HepG2 (cell line): ENCODE results near the gene DMBT1. TPM values are rescaled to one million over a fixed set of nuclear protein-coding genes. Genes with fewer than 3 reads are reported as not detected.

Source experiments
- ATAC-seq: fragments of 200-7000 bp; cut with Tn5 transposase; 3 replicates; pipeline ENCODE4 v1.9.1; 2020; ENCODE audit warnings: mild to moderate bottlenecking, moderate library complexity
- BruUV-seq: library from RNA; stranded (reverse); fragments of 400-500 nt; replicated peaks from 2 replicates; lab custom pipeline; 2021; lab: Mats Ljungman, UMichigan
- CTCF ChIA-PET: fragments of 300-600 bp; formaldehyde crosslinking; extraction: SDS; loops from one replicate; lab custom pipeline; 2021; ENCODE audit warnings: low total read pairs, inconsistent platforms, low intra/inter-chr PET ratio; lab: Yijun Ruan, JAX
- POLR2A ChIA-PET: fragments of 350-600 bp; sonication (Branson Sonifier 250); formaldehyde crosslinking; loops from one replicate; lab custom pipeline; 2020; ENCODE audit warnings: antibody characterized with exemption, inconsistent platforms; lab: Yijun Ruan, JAX
- DNase-seq: peaks from one replicate; pipeline ENCODE4 v3.0.0-alpha.2; 2015; ENCODE audit warnings: low spot score
- FAIRE-seq: peaks from 3 replicates; lab custom pipeline; 2011; peaks lifted over from hg19 to GRCh38; lab: Jason Lieb, UNC
- H2AFZ ChIP-seq: one replicate; pipeline ENCODE4 v1.6.1; 2011; ENCODE audit warnings: low read length, inconsistent platforms
- H3K27ac ChIP-seq: fragments of 300-600 bp; 3 replicates; pipeline ENCODE4 v1.8.0; 2011; ENCODE audit warnings: mixed run types, mild to moderate bottlenecking, mixed read lengths, low read length, inconsistent platforms; ENCODE audit not compliant: insufficient read depth; ENCODE audit errors: extremely low read length
- H3K27me3 ChIP-seq, 2 experiments: fragments of 200-600 bp in 1 of 2; 2 replicates in 1 of 2; 3 replicates in 1 of 2; pipeline versions ENCODE4 v1.6.0 to v1.8.0; 2011; ENCODE audit warnings: low read length in 2 of 2, mild to moderate bottlenecking in 2 of 2, moderate library complexity in 2 of 2, inconsistent platforms in 1 of 2; ENCODE audit not compliant: insufficient read depth in 2 of 2, control insufficient read depth in 1 of 2
- H3K36me3 ChIP-seq, 2 experiments: fragments of 200-600 bp in 1 of 2; replicated peaks in 1 of 2; 2 replicates in 1 of 2; 3 replicates in 1 of 2; pipeline versions ENCODE4 v1.5.1 to v1.8.0; 2011; ENCODE audit warnings: low read length in 2 of 2, inconsistent platforms in 1 of 2; ENCODE audit not compliant: insufficient read depth in 2 of 2, control insufficient read depth in 1 of 2
- H3K4me1 ChIP-seq: 2 replicates; pipeline ENCODE4 v1.5.1; 2012; ENCODE audit warnings: low read length, inconsistent platforms; ENCODE audit not compliant: insufficient read depth
- H3K4me2 ChIP-seq: 2 replicates; pipeline ENCODE4 v1.6.0; 2011; ENCODE audit warnings: low read depth, low read length, inconsistent platforms
- H3K4me3 ChIP-seq, 3 experiments: fragments of 200-600 bp in 1 of 3; sonication (generic), shearing (Covaris generic) in 1 of 3; replicated peaks in 1 of 3; 2 replicates each; pipeline ENCODE4 v1.5.1; 2011 to 2016; ENCODE audit warnings: low read length in 3 of 3, inconsistent platforms in 2 of 3, low read depth in 2 of 3, mild to moderate bottlenecking in 2 of 3, control low read depth in 1 of 3, mixed read lengths in 1 of 3; ENCODE audit not compliant: insufficient read depth in 1 of 3
- H3K79me2 ChIP-seq: one replicate; pipeline ENCODE4 v1.6.1; 2011; ENCODE audit warnings: low read length, inconsistent platforms; ENCODE audit not compliant: insufficient read depth
- H3K9ac ChIP-seq: 2 replicates; pipeline ENCODE4 v1.6.0; 2011; ENCODE audit warnings: mild to moderate bottlenecking, low read depth, low read length, inconsistent platforms; ENCODE audit not compliant: insufficient read depth
- H3K9me3 ChIP-seq: 2 replicates; pipeline ENCODE4 v1.5.1; 2012; ENCODE audit warnings: mild to moderate bottlenecking, low read length
- H4K20me1 ChIP-seq: 2 replicates; pipeline ENCODE4 v1.6.0; 2011; ENCODE audit warnings: inconsistent platforms, mild to moderate bottlenecking, low read length, moderate library complexity; ENCODE audit not compliant: insufficient read depth
- MIER2 ChIP-seq: IDR thresholded peaks from 2 replicates; pipeline ENCODE4 v1.6.1; 2016; ENCODE audit warnings: missing biosample characterization, missing genetic modification reagents
- TBX2 ChIP-seq: sonication (generic); formaldehyde crosslinking; IDR thresholded peaks from 2 replicates; pipeline ENCODE4 v1.5.0; 2020; ENCODE audit warnings: missing genetic modification reagents, mild to moderate bottlenecking, borderline replicate concordance
- ZBTB42 ChIP-seq: sonication (generic); formaldehyde crosslinking; IDR thresholded peaks from 2 replicates; pipeline ENCODE4 v1.5.0; 2020; ENCODE audit warnings: mild to moderate bottlenecking, missing genetic modification reagents
- WGBS: methylation state at CpG from one replicate; pipeline ENCODE4 v1.1.6; 2017; ENCODE audit warnings: low lambda C conversion rate; 5-methylcytosine and 5-hydroxymethylcytosine counted together
- in situ Hi-C: cut with HindIII; loops from 2 replicates; pipeline ENCODE4 v1.10.0; 2017; ENCODE audit warnings: low pct_unique_long_range_greater_than_20kb; ENCODE audit not compliant: extremely low pct_ligation_motif_present
- intact Hi-C: fragments of 100-400 bp; cut with micrococcal nuclease; formaldehyde crosslinking; loops from one replicate; pipeline ENCODE4 v1.10.0; 2022; ENCODE audit not compliant: unreplicated experiment
- polyA plus RNA-seq, 8 experiments: library from polyadenylated mRNA; depleted of rRNA in 3 of 8; stranded (reverse) in 7 of 8; unstranded in 1 of 8; fragments of >200 nt; fragmentation: Illumina TruSeq in 4 of 8; extraction: Trizol in 4 of 8; gene quantifications; 2 replicates each; pipeline versions ENCODE4 v1.2.1 to v1.2.3, GENCODE V29; 2011 to 2016; ENCODE audit warnings: low read depth in 4 of 8, missing spikeins in 1 of 8, mixed read lengths in 1 of 8; ENCODE audit not compliant: insufficient read depth in 1 of 8
- total RNA-seq, 5 experiments: library from RNA; depleted of rRNA; stranded (reverse); fragments of >200 nt; fragmentation: Illumina TruSeq; extraction: Trizol; gene quantifications; 2 replicates each; pipeline ENCODE4 v1.2.3, GENCODE V29; 2016; ENCODE audit warnings: low read depth in 1 of 5
- TF ChIP-seq, protein P1 (sequence below): sonication (generic); formaldehyde crosslinking; IDR thresholded peaks from one replicate; pipeline ENCODE4 v1.5.1; 2020; ENCODE audit warnings: mild to moderate bottlenecking, missing genetic modification reagents; ENCODE audit errors: not compliant biosample characterization

DMBT1 gene
- total and polyA plus RNA-seq, 2 of the 13 experiments (the other 11 are each of a cell fraction or from before 2014, with no cell fraction given) = not detected

DNA sequence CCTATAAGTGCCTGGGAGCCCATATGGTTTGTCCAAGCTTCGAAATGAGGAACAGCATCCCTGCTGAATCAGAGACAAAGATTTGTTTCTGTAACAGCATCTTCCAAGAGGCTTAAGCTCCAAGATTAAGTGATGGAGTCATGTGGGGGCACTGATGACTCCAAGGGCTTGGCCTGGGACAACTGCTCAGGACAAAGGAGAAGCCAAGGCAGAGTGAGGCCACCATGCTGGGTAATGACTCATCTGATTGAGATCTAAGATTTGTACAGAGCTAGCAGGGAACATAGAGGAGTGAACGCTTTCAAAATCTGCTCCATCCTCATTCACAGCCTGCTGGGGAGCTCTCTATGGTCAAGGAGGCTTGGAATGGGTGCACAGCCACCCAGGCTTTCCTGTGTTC, 89.8 kb downstream of the DMBT1 start:
- Histone ChIP-seq H4K20me1 (no peaks in the 10 kb centered on the region), H3K9me3 (no peaks in the 10 kb centered on the region), H3K4me1 (no peaks in the 10 kb centered on the region), H3K79me2 (no peaks in the 10 kb centered on the region), H3K27me3 (peaks cover 2 to 8% of the 10 kb centered on the region in 2 experiments; a peak in 2 of 5 replicates), H2AFZ (no peak overlapping the region), H3K9ac (no peak overlapping the region), H3K36me3 (no peaks in the 10 kb centered on the region)
- FAIRE-seq (no peak), ATAC-seq (no peak), DNase-seq (no peak)
- in situ Hi-C loops (no loop called here), intact Hi-C loops (no loop called here)
- WGBS = 0% methylated on average over 2 of the region's 2 CpGs
- ChIA-PET POLR2A (no interaction called here), CTCF (no interaction called here)
- TF ChIP-seq MIER2 (CRISPR knock-in tag) = no peak
- TF ChIP-seq, protein P1, sequence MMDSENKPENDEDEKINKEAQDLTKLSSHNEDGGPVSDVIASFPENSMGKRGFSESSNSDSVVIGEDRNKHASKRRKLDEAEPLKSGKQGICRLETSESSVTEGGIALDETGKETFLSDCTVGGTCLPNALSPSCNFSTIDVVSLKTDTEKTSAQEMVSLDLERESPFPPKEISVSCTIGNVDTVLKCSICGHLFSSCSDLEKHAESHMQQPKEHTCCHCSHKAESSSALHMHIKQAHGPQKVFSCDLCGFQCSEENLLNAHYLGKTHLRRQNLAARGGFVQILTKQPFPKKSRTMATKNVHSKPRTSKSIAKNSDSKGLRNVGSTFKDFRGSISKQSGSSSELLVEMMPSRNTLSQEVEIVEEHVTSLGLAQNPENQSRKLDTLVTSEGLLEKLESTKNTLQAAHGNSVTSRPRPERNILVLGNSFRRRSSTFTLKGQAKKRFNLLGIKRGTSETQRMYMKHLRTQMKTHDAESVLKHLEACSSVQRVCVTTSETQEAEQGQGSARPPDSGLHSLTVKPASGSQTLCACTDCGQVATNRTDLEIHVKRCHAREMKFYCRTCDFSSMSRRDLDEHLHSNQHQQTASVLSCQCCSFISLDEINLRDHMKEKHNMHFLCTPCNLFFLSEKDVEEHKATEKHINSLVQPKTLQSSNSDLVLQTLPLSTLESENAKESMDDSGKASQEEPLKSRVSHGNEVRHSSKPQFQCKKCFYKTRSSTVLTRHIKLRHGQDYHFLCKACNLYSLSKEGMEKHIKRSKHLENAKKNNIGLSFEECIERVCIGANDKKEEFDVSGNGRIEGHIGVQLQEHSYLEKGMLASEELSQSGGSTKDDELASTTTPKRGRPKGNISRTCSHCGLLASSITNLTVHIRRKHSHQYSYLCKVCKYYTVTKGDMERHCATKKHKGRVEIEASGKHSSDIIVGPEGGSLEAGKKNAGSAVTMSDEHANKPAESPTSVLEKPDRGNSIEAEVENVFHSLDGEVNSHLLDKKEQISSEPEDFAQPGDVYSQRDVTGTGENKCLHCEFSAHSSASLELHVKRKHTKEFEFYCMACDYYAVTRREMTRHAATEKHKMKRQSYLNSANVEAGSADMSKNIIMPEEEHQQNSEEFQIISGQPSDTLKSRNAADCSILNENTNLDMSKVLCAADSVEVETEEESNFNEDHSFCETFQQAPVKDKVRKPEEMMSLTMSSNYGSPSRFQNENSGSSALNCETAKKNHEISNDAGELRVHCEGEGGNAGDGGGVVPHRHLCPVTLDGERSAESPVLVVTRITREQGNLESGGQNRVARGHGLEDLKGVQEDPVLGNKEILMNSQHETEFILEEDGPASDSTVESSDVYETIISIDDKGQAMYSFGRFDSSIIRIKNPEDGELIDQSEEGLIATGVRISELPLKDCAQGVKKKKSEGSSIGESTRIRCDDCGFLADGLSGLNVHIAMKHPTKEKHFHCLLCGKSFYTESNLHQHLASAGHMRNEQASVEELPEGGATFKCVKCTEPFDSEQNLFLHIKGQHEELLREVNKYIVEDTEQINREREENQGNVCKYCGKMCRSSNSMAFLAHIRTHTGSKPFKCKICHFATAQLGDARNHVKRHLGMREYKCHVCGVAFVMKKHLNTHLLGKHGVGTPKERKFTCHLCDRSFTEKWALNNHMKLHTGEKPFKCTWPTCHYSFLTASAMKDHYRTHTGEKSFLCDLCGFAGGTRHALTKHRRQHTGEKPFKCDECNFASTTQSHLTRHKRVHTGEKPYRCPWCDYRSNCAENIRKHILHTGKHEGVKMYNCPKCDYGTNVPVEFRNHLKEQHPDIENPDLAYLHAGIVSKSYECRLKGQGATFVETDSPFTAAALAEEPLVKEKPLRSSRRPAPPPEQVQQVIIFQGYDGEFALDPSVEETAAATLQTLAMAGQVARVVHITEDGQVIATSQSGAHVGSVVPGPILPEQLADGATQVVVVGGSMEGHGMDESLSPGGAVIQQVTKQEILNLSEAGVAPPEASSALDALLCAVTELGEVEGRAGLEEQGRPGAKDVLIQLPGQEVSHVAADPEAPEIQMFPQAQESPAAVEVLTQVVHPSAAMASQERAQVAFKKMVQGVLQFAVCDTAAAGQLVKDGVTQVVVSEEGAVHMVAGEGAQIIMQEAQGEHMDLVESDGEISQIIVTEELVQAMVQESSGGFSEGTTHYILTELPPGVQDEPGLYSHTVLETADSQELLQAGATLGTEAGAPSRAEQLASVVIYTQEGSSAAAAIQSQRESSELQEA = no peak
- TF ChIP-seq TBX2 (CRISPR knock-in tag) = no peak
- no peak for TF ChIP-seq ZBTB42 (CRISPR knock-in tag)
- TF ChIP-seq, all 625 proteins: peak for 0
- BruUV-seq = no TSS peak
- Histone ChIP-seq H3K27ac (no peak overlapping the region), H3K4me2 (no peak overlapping the region), H3K4me3 (no peak overlapping the region)
